Measurements from ENCODE around the gene CCDC74A. TPM values are rescaled to one million over a fixed set of nuclear protein-coding genes. Genes with fewer than 3 reads are reported as not detected.
"Not testable (repeated sequence)": the region's sequence is repeated elsewhere in the genome, so short reads cannot be mapped to it uniquely, and the experiment has no call there.

CCDC74A gene
- total RNA-seq = 1 to 10 TPM; 3.7 to 7.1 TPM

GRCh38 chr2:131527131-131528001 is at the start of gene CCDC74A:
Gene CCDC74A, plus strand, starts transcription at chr2:131527888. Its CDS starts 83 bp downstream, at chr2:131527971.
- ATAC-seq = peak; percentile 89 to 94
- H3K9me3 Mint-ChIP-seq, H3K36me3 Mint-ChIP-seq: not testable (repeated sequence)
- peak within 1 kb of the TSS; percentile 85 to 93 for H3K27ac Mint-ChIP-seq
- DNase-seq (ENCODE audit: low spot score in 2 of 2) = peak; percentile 83 to 90

DNA sequence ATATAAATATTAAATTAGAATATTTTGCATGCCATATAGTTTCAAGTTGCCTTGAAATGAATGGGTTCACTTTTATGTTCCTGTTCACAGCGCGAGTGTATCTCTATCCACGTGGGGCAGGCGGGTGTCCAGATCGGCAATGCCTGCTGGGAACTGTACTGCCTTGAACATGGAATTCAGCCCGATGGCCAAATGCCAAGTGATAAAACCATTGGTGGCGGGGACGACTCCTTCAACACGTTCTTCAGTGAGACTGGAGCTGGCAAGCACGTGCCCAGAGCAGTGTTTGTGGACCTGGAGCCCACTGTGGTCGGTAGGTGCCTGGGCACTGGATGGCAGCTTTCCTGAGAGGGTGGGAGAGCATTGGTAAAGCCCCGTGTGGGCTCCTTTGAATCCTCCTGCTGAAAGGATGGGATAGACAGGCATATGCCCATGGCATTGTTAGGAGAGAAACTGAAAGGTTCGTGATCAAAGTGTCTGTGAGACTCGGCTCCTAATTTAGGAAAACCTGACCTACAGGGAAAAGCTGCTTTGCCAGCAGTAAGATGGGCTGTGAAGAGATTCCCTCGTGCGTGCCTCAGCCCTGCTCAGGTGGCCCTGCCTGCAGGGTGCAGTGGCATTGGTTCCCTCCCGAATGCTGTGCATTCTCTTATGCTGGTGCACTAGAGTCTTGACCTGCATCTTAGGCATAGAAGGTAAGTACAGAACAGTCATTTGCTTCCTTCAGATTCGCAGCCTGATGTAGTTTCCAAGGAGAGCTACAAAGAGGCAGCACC is 49.4 kb upstream of the CCDC74A start:
- not testable (repeated sequence) for H3K27ac Mint-ChIP-seq; H3K9me3 Mint-ChIP-seq; DNase-seq (ENCODE audit: low spot score in 2 of 2); H3K36me3 Mint-ChIP-seq
- ATAC-seq = peak in 1 of 2 donors; percentile 3

- not testable (repeated sequence) for H3K36me3 Mint-ChIP-seq; DNase-seq (ENCODE audit: low spot score in 2 of 2); H3K9me3 Mint-ChIP-seq; H3K27ac Mint-ChIP-seq
- ATAC-seq = peak; percentile 28 to 47
Measured at GRCh38 chr2:131478850-131479461, 48.7 kb upstream of the CCDC74A start.

- peak overlapping the region in 1 of 2 donors; percentile 44 for H3K27ac Mint-ChIP-seq
- H3K36me3 Mint-ChIP-seq; DNase-seq (ENCODE audit: low spot score in 2 of 2); ATAC-seq; H3K9me3 Mint-ChIP-seq: not testable (repeated sequence)
Measured at GRCh38 chr2:131480351-131480750, 47.3 kb upstream of the CCDC74A start.

DNA sequence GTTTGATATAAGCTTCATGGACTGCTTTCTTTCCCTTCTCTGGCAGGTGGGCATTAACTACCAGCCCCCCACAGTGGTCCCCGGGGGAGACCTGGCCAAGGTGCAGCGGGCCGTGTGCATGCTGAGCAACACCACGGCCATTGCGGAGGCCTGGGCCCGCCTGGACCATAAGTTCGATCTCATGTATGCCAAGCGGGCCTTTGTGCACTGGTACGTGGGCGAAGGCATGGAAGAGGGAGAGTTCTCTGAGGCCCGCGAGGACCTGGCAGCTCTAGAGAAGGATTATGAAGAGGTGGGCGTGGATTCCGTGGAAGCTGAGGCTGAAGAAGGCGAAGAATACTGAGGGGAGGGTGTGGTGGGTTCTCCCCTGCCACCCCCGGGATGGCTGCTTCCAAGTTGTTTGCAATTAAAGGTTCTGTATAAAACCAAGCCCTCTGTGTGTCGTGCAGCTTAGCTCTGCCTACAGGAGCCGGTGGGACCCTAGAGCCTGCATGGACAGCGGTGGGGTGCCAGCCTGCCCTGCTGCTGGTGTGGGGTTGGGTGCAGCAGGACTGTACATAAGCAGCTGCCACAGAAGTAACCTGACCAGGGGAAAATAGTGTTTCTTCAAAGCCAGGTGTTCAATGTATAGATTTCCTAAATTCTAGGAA is 45.1 kb upstream of the CCDC74A start:
- not testable (repeated sequence) for H3K36me3 Mint-ChIP-seq, ATAC-seq, H3K9me3 Mint-ChIP-seq
- peak in 1 of 2 donors; percentile 14 for DNase-seq (ENCODE audit: low spot score in 2 of 2)
- peak overlapping the region in 1 of 2 donors; percentile 36 for H3K27ac Mint-ChIP-seq

DNA sequence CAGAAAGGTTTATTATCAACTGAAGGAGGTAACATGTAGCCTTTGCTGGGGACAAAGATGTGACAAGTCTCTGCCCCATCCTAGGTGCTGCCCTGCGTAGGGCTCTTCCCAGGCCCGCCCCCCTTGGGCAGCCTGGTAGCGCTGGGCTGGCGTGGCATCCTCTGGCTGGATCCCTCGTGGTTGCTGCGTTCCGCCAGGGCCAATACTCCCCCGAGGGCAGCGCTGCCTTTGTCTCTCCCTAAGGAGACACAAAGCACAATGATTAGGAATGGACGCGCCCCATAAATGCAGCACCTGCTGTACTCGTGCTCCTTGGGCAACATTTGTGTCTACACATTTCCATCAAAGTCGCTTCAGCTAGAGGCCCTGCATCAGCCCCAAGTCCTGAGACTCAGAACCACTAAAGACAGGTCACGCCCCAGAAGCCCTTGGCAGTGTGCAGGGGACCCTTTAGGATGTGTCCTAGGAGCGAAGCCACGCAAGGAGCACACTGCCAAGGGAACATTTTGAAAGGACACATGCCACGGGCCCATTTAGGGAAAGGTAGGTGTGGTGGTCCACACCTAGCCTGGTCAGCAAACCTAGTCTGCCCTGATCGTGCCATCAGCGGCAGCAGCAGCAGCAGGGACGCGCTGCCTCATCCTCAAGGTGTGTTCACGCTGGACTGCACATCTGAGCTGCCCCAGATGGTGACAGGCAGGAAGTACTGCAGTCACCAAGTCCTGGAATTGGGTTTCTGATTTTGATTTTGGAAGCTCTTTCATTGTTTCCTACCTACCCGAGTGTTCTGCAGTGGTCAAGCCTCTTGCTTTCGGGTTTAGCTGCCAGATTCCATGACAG is 43.5 kb upstream of the CCDC74A start:
- ATAC-seq, H3K9me3 Mint-ChIP-seq, H3K27ac Mint-ChIP-seq: not testable (repeated sequence)
- DNase-seq (ENCODE audit: low spot score in 2 of 2) = peak in 1 of 2 donors; percentile 31
- peaks cover 0 to 12% of the 10 kb centered on the region in 2 donors for H3K36me3 Mint-ChIP-seq

GRCh38 chr2:131484906-131485460 is 42.7 kb upstream of the CCDC74A start:
- peak in 1 of 2 donors; percentile 54 for DNase-seq (ENCODE audit: low spot score in 2 of 2)
- Mint-ChIP-seq H3K27ac (peak overlapping the region in 1 of 2 donors; percentile 22), H3K36me3 (peaks cover 2 to 14% of the 10 kb centered on the region in 2 donors)
- H3K9me3 Mint-ChIP-seq, ATAC-seq: not testable (repeated sequence)

DNA sequence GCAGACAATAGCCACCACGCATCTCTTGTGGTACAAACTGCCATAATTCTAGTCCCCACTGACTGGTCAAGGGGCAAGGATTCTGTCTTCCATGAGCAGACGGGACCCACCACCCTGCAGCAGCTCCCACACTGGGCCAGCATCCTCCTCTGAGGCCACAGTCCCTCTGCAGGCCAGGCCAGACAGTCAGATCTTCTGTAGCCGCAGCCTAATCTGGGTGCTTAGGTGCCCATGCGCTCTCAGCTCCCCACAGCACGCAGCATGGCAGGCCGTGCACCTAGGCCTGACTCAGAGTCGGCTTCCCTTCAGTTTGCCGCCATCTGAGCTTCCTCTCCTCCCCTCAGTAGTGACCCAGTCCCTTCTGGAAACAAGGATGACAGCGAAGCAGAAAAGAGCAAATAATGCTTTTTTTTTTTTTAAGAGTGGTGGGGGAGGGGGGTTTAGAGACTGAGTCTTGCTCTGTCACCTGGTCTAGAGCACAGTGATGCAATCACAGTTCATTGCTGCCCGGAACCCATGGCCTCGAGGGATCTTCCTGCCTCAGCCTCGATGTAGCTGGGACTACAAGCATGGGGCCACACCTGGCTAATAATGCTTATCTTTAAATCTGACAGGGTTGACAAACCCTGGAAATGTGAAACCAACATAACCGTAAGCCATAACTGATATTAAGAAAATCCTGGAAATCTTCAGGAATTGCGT is 41.3 kb upstream of the CCDC74A start:
- ATAC-seq, H3K9me3 Mint-ChIP-seq: not testable (repeated sequence)
- DNase-seq (ENCODE audit: low spot score in 2 of 2) = peak in 1 of 2 donors; percentile 11
- Mint-ChIP-seq H3K36me3 (peaks cover 16 to 28% of the 10 kb centered on the region in 2 donors), H3K27ac (peak overlapping the region in 1 of 2 donors; percentile 36)

DNA sequence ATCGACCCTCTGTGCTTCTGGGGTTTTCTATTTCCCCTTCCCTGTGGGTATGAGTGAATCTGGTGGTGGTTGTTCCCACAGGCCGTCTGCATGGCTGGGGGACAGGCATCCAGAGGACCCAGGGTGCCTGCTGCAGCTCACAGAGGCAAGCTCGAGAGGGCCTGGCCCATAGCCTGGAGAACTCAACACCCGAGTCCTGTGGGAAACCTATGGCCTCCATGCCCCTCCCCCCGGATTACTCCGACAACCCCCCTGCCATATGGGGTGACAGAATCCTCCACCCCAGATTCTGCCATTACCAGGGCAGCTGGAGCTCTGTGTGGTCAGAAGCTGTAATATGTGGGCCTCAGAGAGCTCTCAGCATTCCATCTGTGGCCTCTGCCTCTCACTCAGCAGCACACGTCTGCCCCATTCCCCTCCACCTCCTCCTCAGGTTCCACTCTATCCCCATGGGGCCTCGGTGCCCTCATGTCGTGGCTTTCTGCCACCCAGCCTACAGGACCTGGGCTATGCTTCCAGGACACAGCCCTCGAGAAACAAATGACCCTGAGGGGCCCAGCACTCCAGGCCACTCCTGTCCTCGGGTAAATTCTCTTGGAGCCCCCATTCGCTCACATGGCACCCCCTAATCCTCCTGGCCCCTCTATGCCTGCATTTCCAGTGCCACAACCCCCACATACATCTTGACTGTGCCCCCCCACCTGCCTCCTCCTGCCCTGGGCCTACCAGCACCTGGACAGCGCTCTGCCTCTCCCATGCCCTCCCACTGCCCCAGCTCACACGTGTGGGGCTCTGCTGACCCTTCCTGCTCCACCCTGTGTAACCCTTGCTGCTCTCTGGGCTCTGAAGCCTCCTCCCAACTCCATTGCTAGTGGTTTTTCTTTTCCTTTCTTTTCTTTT is 39.1 kb upstream of the CCDC74A start:
- Mint-ChIP-seq H3K9me3 (no peaks in the 10 kb centered on the region), H3K36me3 (peaks cover 24 to 29% of the 10 kb centered on the region in 2 donors), H3K27ac (peak overlapping the region; percentile 91 to 93)
- no peak for ATAC-seq
- peak in 1 of 2 donors; percentile 44 for DNase-seq (ENCODE audit: low spot score in 2 of 2)

DNA sequence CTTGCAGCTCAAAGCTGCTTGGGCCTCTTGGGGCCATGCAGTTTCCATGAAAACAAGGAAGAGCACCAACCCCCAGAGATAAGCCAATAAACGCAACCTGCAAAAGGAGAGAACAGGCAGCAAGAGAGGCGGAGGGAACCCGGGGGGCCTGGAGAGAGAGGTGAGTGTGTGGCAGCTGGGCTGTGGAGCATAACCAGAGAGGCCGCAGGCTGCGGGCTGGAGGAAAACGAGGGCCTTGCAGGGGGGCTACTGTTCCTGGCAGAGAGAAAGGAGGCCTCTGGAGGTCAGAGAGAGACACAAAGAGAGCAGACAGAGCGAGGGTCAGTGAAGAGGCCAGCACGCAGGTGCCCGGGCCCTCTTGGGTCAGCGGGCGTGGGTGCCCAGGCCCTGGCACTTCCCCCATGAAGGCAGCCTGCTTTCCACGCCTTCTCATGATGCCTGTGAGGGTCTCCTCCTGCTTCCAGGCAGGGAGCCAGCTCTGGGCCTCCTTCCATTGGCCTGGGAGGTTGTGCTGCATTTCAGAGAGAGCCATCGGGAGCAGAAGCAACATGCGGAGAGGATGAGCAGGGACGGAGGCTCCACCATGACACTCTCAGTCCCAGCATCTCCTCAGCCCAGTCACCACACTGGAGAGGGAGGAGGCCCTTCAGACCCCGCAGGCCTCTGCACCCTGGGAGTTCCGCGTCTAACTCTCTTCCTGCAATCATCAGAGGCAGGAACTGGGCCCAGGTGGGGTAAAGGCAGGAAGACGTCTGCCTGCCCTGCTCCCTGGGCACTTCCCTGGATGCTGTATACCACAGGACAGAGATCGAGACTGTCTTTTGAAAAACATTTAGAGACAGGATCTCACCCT is 36.8 kb upstream of the CCDC74A start:
- H3K27ac Mint-ChIP-seq = peak overlapping the region; percentile 91 to 97
- ATAC-seq = peak in 1 of 2 donors; percentile 15
- H3K36me3 Mint-ChIP-seq = peaks cover 35% of the 10 kb centered on the region in 2 donors
- H3K9me3 Mint-ChIP-seq = not testable (repeated sequence)
- peak in 1 of 2 donors; percentile 36 for DNase-seq (ENCODE audit: low spot score in 2 of 2)

DNA sequence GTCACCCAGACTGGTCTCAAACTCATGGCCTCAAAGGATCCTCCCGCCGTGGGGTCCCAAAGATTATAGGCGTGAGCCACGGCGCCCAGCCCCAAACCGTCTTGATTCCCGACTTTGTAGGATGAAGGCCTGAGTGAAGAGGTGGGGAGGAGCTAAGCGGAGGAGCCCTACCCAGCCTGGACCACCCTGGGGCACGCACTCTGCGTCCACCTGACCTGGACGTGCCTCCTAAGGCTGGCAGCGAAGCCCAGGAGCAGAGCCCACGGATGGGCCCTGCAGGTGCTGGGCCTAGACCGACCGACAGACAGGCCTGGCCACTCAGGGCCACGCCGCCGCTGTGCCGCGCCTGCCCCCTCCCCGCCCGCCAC is 36.2 kb upstream of the CCDC74A start:
- H3K36me3 Mint-ChIP-seq = peaks cover 35% of the 10 kb centered on the region in 2 donors
- DNase-seq (ENCODE audit: low spot score in 2 of 2) = not testable (repeated sequence)
- peak in 1 of 2 donors; percentile 18 for ATAC-seq

GRCh38 chr2:131492015-131492417 is 35.7 kb upstream of the CCDC74A start, which contains the start of gene MZT2A:
Gene MZT2A, minus strand, starts transcription at chr2:131492397. Its CDS starts 21 bp downstream, at chr2:131492376.
- not testable (repeated sequence) for H3K9me3 Mint-ChIP-seq; DNase-seq (ENCODE audit: low spot score in 2 of 2)
- Mint-ChIP-seq H3K36me3 (peaks cover 35% of the 10 kb centered on the region in 2 donors), H3K27ac (peak within 1 kb of the TSS; percentile 98 to 99)
- peak; percentile 8 for ATAC-seq

More for the DNA sequence above, 36.2 kb upstream of the CCDC74A start:
- not testable (repeated sequence) for H3K9me3 Mint-ChIP-seq
- peak overlapping the region; percentile 91 to 97 for H3K27ac Mint-ChIP-seq
